ENCODE measurements around the gene B3GAT3. TPM values are rescaled to one million over a fixed set of nuclear protein-coding genes. Genes with fewer than 3 reads are reported as not detected.

Gene B3GAT3
- total RNA-seq, 1 experiment from 2014 or later: 51.2 TPM

GRCh38 chr11:62573592-62574362, 48.0 kb downstream of the B3GAT3 start, which contains the start of gene EEF1G (continued):
- TF ChIP-seq SIN3A (IDR thresholded peaks at IDR 0.05; ENCODE audit: low read depth) (no peak; the same call in none of the 2 replicates), CEBPB (IDR thresholded peaks at IDR 0.05; ENCODE audit: low read depth) (no peak), MAX (IDR thresholded peaks at IDR 0.05) (peak; percentile 67; the same call in 1 of the 2 replicates), ZNF274 (IDR thresholded peaks at IDR 0.05; ENCODE audit: low read depth, low read length) (no peak)

GRCh38 chr11:62573006-62573591, 48.7 kb downstream of the B3GAT3 start:
- BruUV-seq (replicated peaks): TSS peak; percentile 81
- Histone ChIP-seq H3K27me3 (ENCODE audit: insufficient read depth, low read length) (no peaks in the 10 kb centered on the region), H3K36me3 (ENCODE audit: control insufficient read depth in 1 of 2, insufficient read depth in 2 of 2, low read length in 2 of 2) (peaks cover 34 to 62% of the 10 kb centered on the region in 2 experiments), H3K4me2 (ENCODE audit: low read length) (peak overlapping the region; percentile 87), H3K4me1 (ENCODE audit: control insufficient read depth in 1 of 2, insufficient read depth in 2 of 2, low read length in 2 of 2) (peaks cover 8 to 30% of the 10 kb centered on the region in 2 experiments), H3K4me3 (replicated peaks in 1 of 2; ENCODE audit: low read depth in 1 of 2, low read length in 2 of 2) (peak overlapping the region; percentile 76 to 99), H3K9me3 (ENCODE audit: control insufficient read depth in 1 of 2, insufficient read depth in 1 of 2, low read depth in 1 of 2, low read length in 2 of 2) (no peaks in the 10 kb centered on the region), H3K79me2 (ENCODE audit: insufficient read depth, low read length) (peaks cover 56% of the 10 kb centered on the region), H4K20me1 (ENCODE audit: insufficient read depth) (peaks cover 12% of the 10 kb centered on the region; the same call in 1 of the 2 replicates), H3K27ac (ENCODE audit: low read depth, low read length) (peak overlapping the region; percentile 94), H2AFZ (ENCODE audit: low read depth, low read length, poor library complexity, severe bottlenecking) (no peak overlapping the region), H3K9me2 (ENCODE audit: insufficient read depth) (no peaks in the 10 kb centered on the region), H3K9ac (ENCODE audit: low read length) (peak overlapping the region; percentile 98)
- ChIA-PET CTCF (interaction anchor here (1.0 to 1.8 kb wide), 6 partner anchors 13 to 180 kb away, joined by 4 to 18 read pairs (median 6); partner anchors contain the start of gene TUT1), RAD21 (ENCODE audit: low non-redundant PET in 1 of 2, low total read pairs in 2 of 2, uncharacterized antibody in 2 of 2, unreplicated experiment in 2 of 2) (interaction anchor here (1.0 kb wide), 3 partner anchors 18 to 148 kb away, joined by 3 to 6 read pairs (median 3); partner anchors contain the start of gene TUT1 (in 2 of the 2)), POLR2A (interaction anchor here (0.7 to 1.8 kb wide), 26 partner anchors 8 to 283 kb away, joined by 3 to 52 read pairs (median 6); partner anchors contain the start of genes AHNAK, C11orf98, CSKMT and HNRNPUL2)
- ATAC-seq (peak; percentile 1; the same call in 1 of the 2 replicates), DNase-seq (ENCODE audit: low read depth, low spot score) (no peak)
- TF ChIP-seq TCF7L2 (IDR thresholded peaks at IDR 0.05; ENCODE audit: borderline replicate concordance, extremely low read depth, insufficient read depth, insufficient read length) (no peak), MAX (IDR thresholded peaks at IDR 0.05) (no peak), CTCF (IDR thresholded peaks at IDR 0.05 in 2 of 3, conservative IDR thresholded peaks at IDR 0.05 in 1 of 3; ENCODE audit: borderline replicate concordance in 1 of 3, insufficient read depth in 1 of 3, low read depth in 2 of 3, low read length in 2 of 3) (no peak), EZH2phosphoT487 (IDR thresholded peaks at IDR 0.05; ENCODE audit: borderline replicate concordance) (no peak), ZNF274 (IDR thresholded peaks at IDR 0.05; ENCODE audit: low read depth, low read length) (no peak), YY1 (IDR thresholded peaks at IDR 0.05; ENCODE audit: extremely low read depth, insufficient replicate concordance, low read depth, low read length) (no peak), POLR2A (IDR thresholded peaks at IDR 0.05; ENCODE audit: borderline replicate concordance, extremely low read depth, insufficient read depth, insufficient read length) (no peak), CBX3 (IDR thresholded peaks at IDR 0.05; ENCODE audit: low read depth) (no peak)
- TF ChIP-seq, protein P1, sequence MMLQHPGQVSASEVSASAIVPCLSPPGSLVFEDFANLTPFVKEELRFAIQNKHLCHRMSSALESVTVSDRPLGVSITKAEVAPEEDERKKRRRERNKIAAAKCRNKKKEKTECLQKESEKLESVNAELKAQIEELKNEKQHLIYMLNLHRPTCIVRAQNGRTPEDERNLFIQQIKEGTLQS (IDR thresholded peaks at IDR 0.05): no peak
- intact Hi-C loops (cut with micrococcal nuclease): no loop called here
